ENCODE data around the gene MT1E. TPM values are rescaled to one million over a fixed set of nuclear protein-coding genes. Genes with fewer than 3 reads are reported as not detected.
A peak's percentile ranks its signal among the peaks of the same experiment; 100 is the strongest.

Gene MT1E
- total and polyA plus RNA-seq, 8 donors, result 16.1 to 1,956 (median 434) TPM

DNA sequence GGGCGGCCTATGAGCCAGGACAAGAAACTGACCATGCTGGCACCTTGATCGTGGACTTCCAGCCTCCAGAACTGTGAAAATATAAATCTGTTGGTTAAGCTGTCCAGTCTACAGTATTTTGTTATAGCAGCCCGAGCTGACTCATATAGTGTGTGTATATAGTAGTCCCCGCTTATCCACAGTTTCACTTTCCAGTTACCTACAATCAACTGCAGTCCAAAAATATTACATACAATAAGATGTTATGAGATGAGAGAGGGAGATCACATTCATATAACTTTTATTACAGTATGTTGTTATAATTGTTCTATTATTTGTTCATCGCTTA is 31.3 kb upstream of the MT1E start:
- no peaks in the 10 kb centered on the region for H3K9me3 ChIP-seq
- TF ChIP-seq, protein P1, sequence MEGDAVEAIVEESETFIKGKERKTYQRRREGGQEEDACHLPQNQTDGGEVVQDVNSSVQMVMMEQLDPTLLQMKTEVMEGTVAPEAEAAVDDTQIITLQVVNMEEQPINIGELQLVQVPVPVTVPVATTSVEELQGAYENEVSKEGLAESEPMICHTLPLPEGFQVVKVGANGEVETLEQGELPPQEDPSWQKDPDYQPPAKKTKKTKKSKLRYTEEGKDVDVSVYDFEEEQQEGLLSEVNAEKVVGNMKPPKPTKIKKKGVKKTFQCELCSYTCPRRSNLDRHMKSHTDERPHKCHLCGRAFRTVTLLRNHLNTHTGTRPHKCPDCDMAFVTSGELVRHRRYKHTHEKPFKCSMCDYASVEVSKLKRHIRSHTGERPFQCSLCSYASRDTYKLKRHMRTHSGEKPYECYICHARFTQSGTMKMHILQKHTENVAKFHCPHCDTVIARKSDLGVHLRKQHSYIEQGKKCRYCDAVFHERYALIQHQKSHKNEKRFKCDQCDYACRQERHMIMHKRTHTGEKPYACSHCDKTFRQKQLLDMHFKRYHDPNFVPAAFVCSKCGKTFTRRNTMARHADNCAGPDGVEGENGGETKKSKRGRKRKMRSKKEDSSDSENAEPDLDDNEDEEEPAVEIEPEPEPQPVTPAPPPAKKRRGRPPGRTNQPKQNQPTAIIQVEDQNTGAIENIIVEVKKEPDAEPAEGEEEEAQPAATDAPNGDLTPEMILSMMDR (IDR thresholded peaks at IDR 0.05), result no peak
- TF ChIP-seq EP300 (IDR thresholded peaks at IDR 0.05) (no peak), POLR2AphosphoS5 (IDR thresholded peaks at IDR 0.05) (no peak), POLR2A (IDR thresholded peaks at IDR 0.05) (no peak)
- H3K4me1 ChIP-seq, result peaks cover 4 to 7% (median 7%) of the 10 kb centered on the region in 4 donors
- no peak overlapping the region for H3K4me3 ChIP-seq
- 82 to 94% (median 87%) methylated on average over 5 of the region's 5 CpGs for WGBS, 5 donors
- H3K27ac ChIP-seq, result no peak overlapping the region
- no peaks in the 10 kb centered on the region for H3K36me3 ChIP-seq
- intact Hi-C loops (cut with DNase I; ENCODE audit: low total_unique reads), result no loop called here
- DNase-seq, result no peak
- H3K27me3 ChIP-seq, result peaks cover under 1 to 25% (median 15%) of the 10 kb centered on the region in 3 donors

DNA sequence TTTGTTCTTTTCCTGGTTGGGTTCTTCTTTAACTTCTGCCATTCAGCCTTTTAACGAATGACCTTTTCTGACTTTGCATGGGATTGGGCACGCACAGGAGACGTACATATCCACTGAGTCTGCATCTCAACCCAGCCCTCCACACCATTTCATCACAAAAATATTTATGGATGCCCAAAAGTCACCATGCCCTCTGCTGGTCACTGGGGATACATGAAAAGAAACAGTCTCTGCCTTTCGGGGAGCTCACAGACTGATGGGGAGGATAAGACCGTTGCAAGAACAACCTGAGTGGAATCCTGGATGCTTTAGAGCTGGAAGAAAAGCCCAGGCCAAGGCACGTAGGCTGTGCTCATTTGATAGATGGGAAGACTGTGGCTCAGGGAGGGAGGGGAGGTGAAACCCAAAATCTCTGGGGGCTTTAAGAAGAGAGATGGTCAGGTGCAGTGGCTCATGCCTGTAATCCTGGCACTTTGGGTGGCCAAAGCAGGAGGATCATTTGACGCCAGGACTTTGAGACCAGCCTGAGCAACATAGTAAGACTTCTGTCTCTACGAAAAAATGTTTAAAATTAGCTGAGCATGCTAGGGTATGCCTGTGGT is 25.1 kb upstream of the MT1E start:
- Histone ChIP-seq H3K4me1 (no peaks in the 10 kb centered on the region), H3K9me3 (no peaks in the 10 kb centered on the region), H3K4me3 (no peak overlapping the region), H3K27me3 (peaks cover 0 to 4% (median 0%) of the 10 kb centered on the region in 3 donors), H3K27ac (no peak overlapping the region), H3K36me3 (no peaks in the 10 kb centered on the region)
- peak; percentile 44 to 61 for DNase-seq
- intact Hi-C loops (cut with DNase I; ENCODE audit: low total_unique reads), result no loop called here
- TF ChIP-seq, protein P1 (IDR thresholded peaks at IDR 0.05), result peak in 5 of 7 experiments; percentile 43 to 64 (median 57)
- TF ChIP-seq POLR2AphosphoS5 (IDR thresholded peaks at IDR 0.05), result no peak
- WGBS, 5 donors, result 30 to 35% (median 31%) methylated on average over 8 of the region's 8 CpGs

DNA sequence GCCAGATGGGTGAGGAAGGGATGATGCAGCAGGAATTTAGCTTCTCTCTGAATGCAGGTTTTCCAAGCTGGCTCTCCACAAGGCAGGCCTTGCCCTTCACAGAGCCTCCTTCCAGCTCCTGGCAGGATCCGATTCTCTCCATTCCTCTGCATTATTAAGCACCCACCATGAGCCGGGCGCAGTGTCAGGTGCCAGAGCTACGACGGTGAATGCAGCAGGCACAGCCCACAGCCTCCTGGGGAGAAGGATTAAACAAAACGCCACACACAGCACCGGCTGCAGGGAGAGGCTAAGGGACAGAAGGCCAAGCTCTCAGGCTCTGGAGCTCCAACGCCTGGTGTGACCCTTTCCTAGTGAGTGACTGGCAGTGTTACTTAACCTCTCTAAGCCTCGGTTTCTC is 24.3 kb upstream of the MT1E start:
- TF ChIP-seq POLR2A (IDR thresholded peaks at IDR 0.05) (no peak), EP300 (IDR thresholded peaks at IDR 0.05) (no peak), POLR2AphosphoS5 (IDR thresholded peaks at IDR 0.05) (no peak)
- TF ChIP-seq, protein P1 (IDR thresholded peaks at IDR 0.05), result no peak
- Histone ChIP-seq H3K9me3 (no peaks in the 10 kb centered on the region), H3K27ac (no peak overlapping the region), H3K4me1 (peaks cover 0 to 5% (median 2%) of the 10 kb centered on the region in 4 donors), H3K4me3 (no peak overlapping the region), H3K27me3 (peaks cover 0 to 4% (median 0%) of the 10 kb centered on the region in 3 donors), H3K36me3 (no peaks in the 10 kb centered on the region)
- intact Hi-C loops (cut with DNase I; ENCODE audit: low total_unique reads), result no loop called here
- DNase-seq, result no peak
- WGBS, 5 donors, result 53 to 69% (median 58%) methylated on average over 9 of the region's 9 CpGs

DNA sequence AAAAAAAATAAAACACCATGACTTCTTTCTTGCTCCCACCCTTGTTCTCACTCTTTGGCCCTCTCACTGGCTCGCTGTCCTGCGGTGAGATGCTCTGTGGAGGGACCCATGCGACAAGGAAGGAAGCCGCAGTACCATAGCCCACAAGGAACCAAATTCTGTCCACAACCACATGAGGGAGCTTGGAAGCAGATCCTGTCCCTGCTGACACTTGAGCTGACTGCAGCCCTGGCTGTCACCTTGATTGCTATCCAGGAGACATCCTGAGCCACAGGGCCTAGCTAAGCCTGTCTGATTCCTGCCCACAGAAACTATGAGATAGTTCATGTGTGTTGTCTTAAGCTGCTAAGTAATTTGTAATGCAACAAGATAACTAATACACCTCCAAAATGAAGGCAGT is 22.0 kb upstream of the MT1E start:
- Histone ChIP-seq H3K9me3 (no peaks in the 10 kb centered on the region), H3K4me1 (peaks cover 14 to 24% (median 20%) of the 10 kb centered on the region in 4 donors), H3K27ac (peak overlapping the region in 1 of 5 donors; percentile 32), H3K36me3 (no peaks in the 10 kb centered on the region), H3K27me3 (peaks cover 0 to 4% (median 0%) of the 10 kb centered on the region in 3 donors), H3K4me3 (no peak overlapping the region)
- 29 to 53% (median 39%) methylated on average over 4 of the region's 4 CpGs for WGBS, 5 donors
- intact Hi-C loops (cut with DNase I; ENCODE audit: low total_unique reads), result no loop called here
- DNase-seq, result peak; percentile 61 to 75
- no peak for TF ChIP-seq POLR2A (IDR thresholded peaks at IDR 0.05)
- TF ChIP-seq, protein P1 (IDR thresholded peaks at IDR 0.05), result peak in 5 of 7 experiments; percentile 20 to 68 (median 27)
- TF ChIP-seq POLR2AphosphoS5 (IDR thresholded peaks at IDR 0.05), result peak in 1 of 3 donors; percentile 39
- TF ChIP-seq EP300 (IDR thresholded peaks at IDR 0.05), result no peak
